OCI-LY1 (cell line): Measurements from ENCODE around the gene DENND1A.

ENCODE experiments used
- H2AFZ ChIP-seq: fragments of 200-600 bp; sonication (generic), shearing (Covaris generic); 2 replicates; pipeline ENCODE4 v1.6.0; 2014; ENCODE audit warnings: antibody characterized with exemption, mild to moderate bottlenecking, low read length
- H3F3A ChIP-seq: fragments of 200-600 bp; sonication (generic), shearing (Covaris generic); 2 replicates; pipeline ENCODE4 v1.6.0; 2014; ENCODE audit warnings: mild to moderate bottlenecking, antibody characterized with exemption, low read length, moderate library complexity; ENCODE audit not compliant: insufficient read depth
- H3K27ac ChIP-seq: fragments of 200-600 bp; sonication (generic); 2 replicates; pipeline ENCODE4 v1.5.1; 2014; ENCODE audit warnings: low read length, mixed run types, mild to moderate bottlenecking, low read depth; ENCODE audit not compliant: poor library complexity, severe bottlenecking
- H3K27me3 ChIP-seq: fragments of 200-600 bp; sonication (generic); 2 replicates; pipeline ENCODE4 v1.6.0; 2014; ENCODE audit warnings: antibody characterized with exemption, mild to moderate bottlenecking, low read length, moderate library complexity; ENCODE audit not compliant: insufficient read depth
- H3K36me3 ChIP-seq: fragments of 200-600 bp; sonication (generic); 2 replicates; pipeline ENCODE4 v1.6.1; 2014; ENCODE audit warnings: mild to moderate bottlenecking, antibody characterized with exemption, low read length, moderate library complexity, mixed read lengths; ENCODE audit not compliant: insufficient read depth
- H3K4me1 ChIP-seq: fragments of 200-600 bp; sonication (generic); 2 replicates; pipeline ENCODE4 v1.5.1; 2014; ENCODE audit warnings: mild to moderate bottlenecking, low read length, moderate library complexity; ENCODE audit not compliant: insufficient read depth, severe bottlenecking
- H3K4me2 ChIP-seq: fragments of 200-600 bp; sonication (generic), shearing (Covaris generic); 2 replicates; pipeline ENCODE4 v1.6.1; 2014; ENCODE audit warnings: low read length
- H3K4me3 ChIP-seq: fragments of 200-600 bp; sonication (generic); 2 replicates; pipeline ENCODE4 v1.5.1; 2014; ENCODE audit warnings: low read length, low read depth, mild to moderate bottlenecking, mixed read lengths; ENCODE audit not compliant: poor library complexity, severe bottlenecking
- H3K79me2 ChIP-seq: fragments of 200-600 bp; shearing (Covaris generic); 2 replicates; pipeline ENCODE4 v1.6.1; 2016; ENCODE audit warnings: mixed run types, low read length, mixed read lengths; ENCODE audit not compliant: insufficient read depth
- H3K9ac ChIP-seq: fragments of 200-600 bp; sonication (generic), shearing (Covaris generic); 2 replicates; pipeline ENCODE4 v1.6.1; 2014; ENCODE audit warnings: mild to moderate bottlenecking, low read length, mixed read lengths
- H3K9me2 ChIP-seq: fragments of 200-600 bp; sonication (generic), shearing (Covaris generic); 2 replicates; pipeline ENCODE4 v1.6.1; 2014; ENCODE audit warnings: low read depth, mild to moderate bottlenecking, low read length, mixed read lengths
- H3K9me3 ChIP-seq: fragments of 200-600 bp; shearing (Covaris generic); 2 replicates; pipeline ENCODE4 v1.6.1; 2014; ENCODE audit warnings: low read length, mixed read lengths
- H4K20me1 ChIP-seq: fragments of 200-600 bp; sonication (generic), shearing (Covaris generic); 2 replicates; pipeline ENCODE4 v1.6.0; 2016; ENCODE audit warnings: mild to moderate bottlenecking, low read length; ENCODE audit not compliant: insufficient read depth
- CTCF ChIP-seq: fragments of 200-600 bp; sonication (generic), shearing (Covaris generic); IDR thresholded peaks from 2 replicates; pipeline ENCODE4 v1.5.1; 2017; ENCODE audit warnings: mild to moderate bottlenecking, antibody characterized with exemption, low read length, moderate library complexity, mixed read lengths
- EZH2 ChIP-seq: fragments of 200-600 bp; sonication (generic), shearing (Covaris generic); IDR thresholded peaks from 2 replicates; pipeline ENCODE4 v1.8.0; 2017; ENCODE audit warnings: borderline replicate concordance, mixed run types, mild to moderate bottlenecking, antibody characterized with exemption, low read length, moderate library complexity, mixed read lengths

Gene DENND1A

GRCh38 chr9:123680352-123680751, 249.6 kb downstream of the DENND1A start:
- H3K4me1 ChIP-seq: peaks cover 62% of the 10 kb centered on the region
- H3K9ac ChIP-seq: peak overlapping the region; percentile 46; the same call in 1 of the 2 replicates
- H3F3A ChIP-seq: peaks cover 2% of the 10 kb centered on the region; the same call in 1 of the 2 replicates
- no peak overlapping the region for H2AFZ ChIP-seq
- no peaks in the 10 kb centered on the region for H3K27me3 ChIP-seq
- H3K9me2 ChIP-seq: no peaks in the 10 kb centered on the region
- no peaks in the 10 kb centered on the region for H4K20me1 ChIP-seq
- TF ChIP-seq EZH2 (no peak), CTCF (no peak)
- H3K36me3 ChIP-seq: no peaks in the 10 kb centered on the region
- no peak overlapping the region for H3K4me2 ChIP-seq
- peak overlapping the region; percentile 95 for H3K27ac ChIP-seq
- no peaks in the 10 kb centered on the region for H3K79me2 ChIP-seq
- no peak overlapping the region for H3K4me3 ChIP-seq
- no peaks in the 10 kb centered on the region for H3K9me3 ChIP-seq

DNA sequence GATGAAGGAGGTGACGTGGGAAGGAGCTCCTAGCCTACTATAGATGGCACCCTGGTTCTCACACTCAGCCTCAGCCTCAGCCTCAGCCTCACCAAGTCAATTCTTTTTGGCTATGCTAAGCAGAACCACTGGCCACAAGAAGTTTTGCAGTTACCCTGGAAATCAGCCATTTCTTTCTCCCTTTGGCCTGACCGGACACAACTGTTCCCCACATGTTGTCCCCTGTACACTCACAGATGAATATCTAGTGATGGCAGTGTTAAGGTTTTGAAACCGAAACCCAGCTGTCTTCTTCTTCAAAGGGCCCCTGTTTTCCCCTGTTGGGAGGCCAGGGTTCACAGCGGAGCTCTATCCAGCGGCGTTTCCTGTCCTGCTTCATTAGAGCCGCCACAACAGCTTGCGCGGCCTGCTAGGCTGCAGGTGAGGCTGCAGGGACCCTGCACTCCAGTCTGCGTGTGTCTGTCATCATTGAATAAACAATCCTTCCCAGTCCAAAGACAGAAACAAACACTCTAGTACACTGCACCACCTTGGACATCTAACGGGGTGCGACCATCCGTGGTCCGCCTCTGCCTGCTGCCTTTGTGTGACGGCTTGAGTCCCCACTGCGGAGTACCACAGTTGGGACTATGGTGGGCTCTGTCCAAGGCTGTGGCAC, 250.5 kb downstream of the DENND1A start:
- peak overlapping the region; percentile 57 for H3K4me2 ChIP-seq
- no peaks in the 10 kb centered on the region for H3K27me3 ChIP-seq
- peak overlapping the region; percentile 95 for H3K27ac ChIP-seq
- H3K36me3 ChIP-seq: no peaks in the 10 kb centered on the region
- no peaks in the 10 kb centered on the region for H3F3A ChIP-seq
- H4K20me1 ChIP-seq: no peaks in the 10 kb centered on the region
- peak overlapping the region; percentile 46 for H3K9ac ChIP-seq
- no peaks in the 10 kb centered on the region for H3K9me2 ChIP-seq
- peaks cover 54% of the 10 kb centered on the region for H3K4me1 ChIP-seq
- TF ChIP-seq CTCF: no peak
- no peak for TF ChIP-seq EZH2
- H3K79me2 ChIP-seq: no peaks in the 10 kb centered on the region
- H3K4me3 ChIP-seq: peak overlapping the region; percentile 25
- no peaks in the 10 kb centered on the region for H3K9me3 ChIP-seq
- no peak overlapping the region for H2AFZ ChIP-seq

DNA sequence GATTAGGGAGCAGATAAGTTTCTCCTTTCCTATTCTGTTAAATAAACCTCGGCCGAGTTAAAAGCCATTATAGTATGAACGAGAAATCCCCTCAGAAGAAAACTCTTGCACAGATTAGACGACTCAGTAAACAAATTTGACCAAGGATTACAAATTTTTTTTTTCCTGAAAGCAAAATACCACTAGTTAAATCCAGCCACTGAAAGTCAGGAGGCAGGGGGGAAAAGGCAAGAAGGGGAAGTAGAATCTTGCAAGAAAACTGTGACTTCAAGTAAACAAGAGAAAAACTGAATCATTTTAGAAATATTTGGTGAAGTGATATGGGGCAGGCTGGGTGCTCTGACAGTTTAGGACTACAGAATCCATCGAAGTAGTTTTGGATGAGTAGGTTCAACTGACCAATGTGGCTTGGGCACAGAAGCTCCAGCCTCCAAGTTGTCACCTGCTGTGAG, 251.0 kb downstream of the DENND1A start:
- H3K9ac ChIP-seq: peak overlapping the region; percentile 46
- H3K27ac ChIP-seq: peak overlapping the region; percentile 95
- H3K27me3 ChIP-seq: no peaks in the 10 kb centered on the region
- TF ChIP-seq CTCF (no peak), EZH2 (no peak)
- no peaks in the 10 kb centered on the region; the same call in 1 of the 2 replicates for H3K36me3 ChIP-seq
- no peaks in the 10 kb centered on the region for H3K79me2 ChIP-seq
- H3K4me1 ChIP-seq: peaks cover 49% of the 10 kb centered on the region
- H3K4me3 ChIP-seq: peak overlapping the region; percentile 25
- H3K4me2 ChIP-seq: peak overlapping the region; percentile 57
- no peaks in the 10 kb centered on the region for H4K20me1 ChIP-seq
- no peaks in the 10 kb centered on the region for H3F3A ChIP-seq
- no peaks in the 10 kb centered on the region for H3K9me3 ChIP-seq
- no peak overlapping the region for H2AFZ ChIP-seq
- H3K9me2 ChIP-seq: no peaks in the 10 kb centered on the region
